Measurements from ENCODE around the gene ABCB4. TPM values are rescaled to one million over a fixed set of nuclear protein-coding genes. Genes with fewer than 3 reads are reported as not detected.

The ABCB4 gene
- total RNA-seq, 1 donor from 2014 or later = 0.30 TPM

GRCh38 chr7:87370660-87371180 is 104.8 kb downstream of the ABCB4 start:
- peaks cover 23% of the 10 kb centered on the region for H3K36me3 ChIP-seq
- H3K4me3 ChIP-seq = no peak overlapping the region
- Mint-ChIP-seq H3K27ac (no peak overlapping the region), H3K9me3 (no peaks in the 10 kb centered on the region), H3K36me3 (peaks cover 9% of the 10 kb centered on the region), H3K4me3 (no peak overlapping the region), H3K4me1 (no peaks in the 10 kb centered on the region), H3K27me3 (ENCODE audit: insufficient read depth, low read depth) (no peaks in the 10 kb centered on the region)
- no peak overlapping the region for H3K4me2 ChIP-seq
- no peak for DNase-seq (ENCODE audit: low spot score)
- no peaks in the 10 kb centered on the region for H3K9me3 ChIP-seq (ENCODE audit: low read depth)
- no peak overlapping the region for H2AFZ ChIP-seq (replicated peaks)
- no peaks in the 10 kb centered on the region for H3K4me1 ChIP-seq
- no peak for TF ChIP-seq EZH2phosphoT487 (IDR thresholded peaks at IDR 0.05)
- no peak for TF ChIP-seq EZH2 (IDR thresholded peaks at IDR 0.05)
- no peak for TF ChIP-seq CTCF (IDR thresholded peaks at IDR 0.05)
- H4K20me1 ChIP-seq (ENCODE audit: low read depth) = no peaks in the 10 kb centered on the region
- H3K79me2 ChIP-seq (ENCODE audit: low read depth) = no peaks in the 10 kb centered on the region
- no peak overlapping the region for H3K27ac ChIP-seq
- H3F3A ChIP-seq (ENCODE audit: low read depth) = no peaks in the 10 kb centered on the region
- no peak overlapping the region for H3K9ac ChIP-seq
- no peaks in the 10 kb centered on the region for H3K27me3 ChIP-seq

GRCh38 chr7:87369216-87369615 is 106.3 kb downstream of the ABCB4 start:
- no peaks in the 10 kb centered on the region for H3K9me3 Mint-ChIP-seq

GRCh38 chr7:87364246-87364645 is 111.2 kb downstream of the ABCB4 start:
- H3K4me3 ChIP-seq = no peak overlapping the region
- H2AFZ ChIP-seq (replicated peaks) = no peak overlapping the region
- TF ChIP-seq EZH2phosphoT487 (IDR thresholded peaks at IDR 0.05) (no peak), CTCF (IDR thresholded peaks at IDR 0.05) (no peak), EZH2 (IDR thresholded peaks at IDR 0.05) (no peak)
- H3K9me3 ChIP-seq (ENCODE audit: low read depth) = no peaks in the 10 kb centered on the region
- H4K20me1 ChIP-seq (ENCODE audit: low read depth) = no peaks in the 10 kb centered on the region
- DNase-seq (ENCODE audit: low spot score) = no peak
- no peak overlapping the region for H3K4me3 Mint-ChIP-seq
- no peaks in the 10 kb centered on the region for H3K27me3 ChIP-seq
- H3K36me3 ChIP-seq = peaks cover 5% of the 10 kb centered on the region
- H3K36me3 Mint-ChIP-seq = peaks cover 11% of the 10 kb centered on the region
- peaks cover 15% of the 10 kb centered on the region for H3K4me1 ChIP-seq
- peak overlapping the region; percentile 72 for H3K27ac ChIP-seq
- no peaks in the 10 kb centered on the region for H3K27me3 Mint-ChIP-seq (ENCODE audit: insufficient read depth, low read depth)
- H3F3A ChIP-seq (ENCODE audit: low read depth) = peaks cover 13% of the 10 kb centered on the region
- peaks cover 3% of the 10 kb centered on the region for H3K9me3 Mint-ChIP-seq
- no peaks in the 10 kb centered on the region for H3K79me2 ChIP-seq (ENCODE audit: low read depth)
- no peak overlapping the region for H3K27ac Mint-ChIP-seq
- H3K4me2 ChIP-seq = peak overlapping the region; percentile 36
- no peak overlapping the region for H3K9ac ChIP-seq
- no peaks in the 10 kb centered on the region for H3K4me1 Mint-ChIP-seq

More at GRCh38 chr7:87369216-87369615, 106.3 kb downstream of the ABCB4 start:
- Histone ChIP-seq H3K9ac (no peak overlapping the region), H3K79me2 (ENCODE audit: low read depth) (no peaks in the 10 kb centered on the region), H3K27ac (no peak overlapping the region), H2AFZ (replicated peaks) (no peak overlapping the region), H3K4me2 (no peak overlapping the region), H3K9me3 (ENCODE audit: low read depth) (no peaks in the 10 kb centered on the region), H3K4me1 (peaks cover 10% of the 10 kb centered on the region), H3K4me3 (no peak overlapping the region), H3F3A (ENCODE audit: low read depth) (peaks cover 10% of the 10 kb centered on the region), H3K27me3 (no peaks in the 10 kb centered on the region), H4K20me1 (ENCODE audit: low read depth) (no peaks in the 10 kb centered on the region), H3K36me3 (peaks cover 21% of the 10 kb centered on the region)
- Mint-ChIP-seq H3K27ac (no peak overlapping the region), H3K4me3 (no peak overlapping the region), H3K36me3 (peaks cover 9% of the 10 kb centered on the region), H3K27me3 (ENCODE audit: insufficient read depth, low read depth) (no peaks in the 10 kb centered on the region), H3K4me1 (no peaks in the 10 kb centered on the region)
- TF ChIP-seq CTCF (IDR thresholded peaks at IDR 0.05) (no peak), EZH2phosphoT487 (IDR thresholded peaks at IDR 0.05) (no peak), EZH2 (IDR thresholded peaks at IDR 0.05) (no peak)
- DNase-seq (ENCODE audit: low spot score) = no peak
